SK-N-SH (cell line): ENCODE data around the gene NLGN2. TPM values are rescaled to one million over a fixed set of nuclear protein-coding genes. Genes with fewer than 3 reads are reported as not detected.
A peak's percentile ranks its signal among the peaks of the same experiment; 100 is the strongest.

ENCODE experiments used
- CTCF ChIA-PET: fragments of 300-600, 350-600 bp; formaldehyde crosslinking; extraction: SDS; loops from one replicate; lab custom pipeline; 2021; lab: Yijun Ruan, JAX
- POLR2A ChIA-PET: fragments of 350-600 bp; sonication (Branson Sonifier 250); formaldehyde crosslinking; extraction: SDS; loops from one replicate; lab custom pipeline; 2020; ENCODE audit warnings: antibody characterized with exemption, inconsistent platforms; lab: Yijun Ruan, JAX
- DNase-seq: peaks from one replicate; pipeline ENCODE4 v3.0.0; 2012
- H2AFZ ChIP-seq: fragments of 200-600 bp; sonication (generic); 2 replicates; pipeline ENCODE4 v1.8.1; 2016; ENCODE audit warnings: antibody characterized with exemption, mild to moderate bottlenecking, low read depth
- H3F3A ChIP-seq: fragments of 200-600 bp; sonication (generic); replicated peaks from 2 replicates; pipeline ENCODE3; 2016; ENCODE audit warnings: antibody characterized with exemption, mild to moderate bottlenecking; ENCODE audit not compliant: insufficient read depth
- H3K27ac ChIP-seq, 2 experiments: fragments of 200-500 bp in 1 of 2; fragments of 200-600 bp in 1 of 2; sonication (Bioruptor generic) in 1 of 2; sonication (generic), shearing (Covaris generic) in 1 of 2; 2 replicates each; pipeline versions ENCODE4 v1.5.1 to v1.6.1; 2014 to 2016; ENCODE audit warnings: low read depth in 2 of 2, inconsistent platforms in 1 of 2, low read length in 1 of 2, mild to moderate bottlenecking in 1 of 2, mixed read lengths in 1 of 2
- H3K27me3 ChIP-seq: fragments of 200-600 bp; sonication (generic), shearing (Covaris generic); 2 replicates; pipeline ENCODE4 v1.6.1; 2016; ENCODE audit warnings: mixed run types; ENCODE audit not compliant: insufficient read depth
- H3K36me3 ChIP-seq, 2 experiments: fragments of 200-500 bp in 1 of 2; fragments of 200-600 bp in 1 of 2; sonication (Bioruptor generic) in 1 of 2; sonication (generic) in 1 of 2; replicated peaks in 1 of 2; 2 replicates each; pipeline versions ENCODE3 to v1.5.1; 2014 to 2016; ENCODE audit warnings: low read length in 1 of 2, mild to moderate bottlenecking in 1 of 2; ENCODE audit not compliant: insufficient read depth in 2 of 2, control insufficient read depth in 1 of 2
- H3K4me1 ChIP-seq, 2 experiments: fragments of 200-500 bp in 1 of 2; fragments of 200-600 bp in 1 of 2; sonication (Bioruptor generic) in 1 of 2; sonication (generic), shearing (Covaris generic) in 1 of 2; 2 replicates each; pipeline versions ENCODE4 v1.5.1 to v1.6.1; 2014 to 2016; ENCODE audit warnings: low read depth in 1 of 2, low read length in 1 of 2, mixed run types in 1 of 2; ENCODE audit not compliant: insufficient read depth in 2 of 2, control insufficient read depth in 1 of 2
- H3K4me2 ChIP-seq: fragments of 200-600 bp; sonication (generic), shearing (Covaris generic); 2 replicates; pipeline ENCODE4 v1.6.1; 2017; ENCODE audit warnings: mixed run types
- H3K4me3 ChIP-seq, 2 experiments: fragments of 200-500 bp in 1 of 2; fragments of 200-600 bp in 1 of 2; sonication (Bioruptor generic) in 1 of 2; sonication (generic), shearing (Covaris generic) in 1 of 2; 2 replicates each; pipeline versions ENCODE4 v1.5.1 to v1.8.1; 2014 to 2016; ENCODE audit warnings: low read depth in 2 of 2, inconsistent platforms in 1 of 2, low read length in 1 of 2, mild to moderate bottlenecking in 1 of 2, mixed read lengths in 1 of 2, moderate library complexity in 1 of 2
- H3K79me2 ChIP-seq: fragments of 200-600 bp; sonication (generic); 2 replicates; pipeline ENCODE4 v1.8.1; 2017; ENCODE audit warnings: mild to moderate bottlenecking; ENCODE audit not compliant: insufficient read depth
- H3K9ac ChIP-seq: fragments of 200-600 bp; sonication (generic); 2 replicates; pipeline ENCODE4 v1.6.1; 2017; ENCODE audit warnings: mixed run types
- H3K9me2 ChIP-seq: fragments of 200-600 bp; sonication (generic); 2 replicates; pipeline ENCODE4 v1.6.1; 2017; ENCODE audit warnings: mixed run types
- H3K9me3 ChIP-seq: fragments of 200-600 bp; sonication (generic); 2 replicates; pipeline ENCODE4 v1.6.1; 2017; ENCODE audit warnings: mixed run types, mild to moderate bottlenecking, moderate library complexity
- H4K20me1 ChIP-seq: fragments of 200-600 bp; sonication (generic); 2 replicates; pipeline ENCODE4 v1.6.1; 2017; ENCODE audit warnings: mild to moderate bottlenecking, mixed run types; ENCODE audit not compliant: insufficient read depth
- CHD2 ChIP-seq: fragments of 150-350 bp; IDR thresholded peaks from 2 replicates; pipeline ENCODE4 v1.6.1; 2018; ENCODE audit warnings: low read length; ENCODE audit not compliant: partially characterized antibody
- EZH2phosphoT487 ChIP-seq: fragments of 200-600 bp; sonication (generic); IDR thresholded peaks from 2 replicates; pipeline ENCODE4 v1.6.1; 2017; ENCODE audit warnings: low read depth, mixed run types, mild to moderate bottlenecking, antibody characterized with exemption, moderate library complexity, borderline replicate concordance
- FOXJ3 ChIP-seq: sonication (generic); formaldehyde crosslinking; IDR thresholded peaks from 2 replicates; pipeline ENCODE4 v1.5.1; 2020; ENCODE audit warnings: mild to moderate bottlenecking, missing genetic modification reagents
- FOXM1 ChIP-seq: IDR thresholded peaks from 2 replicates; pipeline ENCODE4 v1.4.0; 2012; ENCODE audit warnings: low read depth, mild to moderate bottlenecking
- GATA2 ChIP-seq: sonication (generic); formaldehyde crosslinking; IDR thresholded peaks from 2 replicates; pipeline ENCODE4 v1.5.0; 2020; ENCODE audit warnings: mild to moderate bottlenecking, missing genetic modification reagents
- RAD21 ChIP-seq: IDR thresholded peaks from 2 replicates; pipeline ENCODE4 v1.6.1; 2012; ENCODE audit warnings: mild to moderate bottlenecking, low read length
- RFX5 ChIP-seq: IDR thresholded peaks from 2 replicates; pipeline ENCODE4 v1.6.1; 2012; ENCODE audit warnings: mild to moderate bottlenecking, improper control_type of control experiment, low read length
- TEAD4 ChIP-seq: IDR thresholded peaks from 2 replicates; pipeline ENCODE4 v1.4.0; 2012; ENCODE audit warnings: mild to moderate bottlenecking, borderline replicate concordance; ENCODE audit not compliant: insufficient read depth
- YY1 ChIP-seq: IDR thresholded peaks from 2 replicates; pipeline ENCODE4 v1.4.0; 2012; ENCODE audit warnings: low read depth, mild to moderate bottlenecking
- WGBS: methylation state at CpG from one replicate; pipeline ENCODE4 v1.1.6; 2017; ENCODE audit warnings: low lambda C conversion rate; 5-methylcytosine and 5-hydroxymethylcytosine counted together
- polyA plus RNA-seq, 3 experiments: library from polyadenylated mRNA; depleted of rRNA; stranded (reverse); fragments of >200 nt; gene quantifications; 2 replicates each; pipeline ENCODE4 v1.2.3, GENCODE V29; 2012
- TF ChIP-seq, protein P1 (sequence below): fragments of 150-350 bp; IDR thresholded peaks from 2 replicates; pipeline ENCODE4 v1.6.1; 2016; ENCODE audit warnings: mild to moderate bottlenecking, low read depth, low read length
- TF ChIP-seq, protein P2 (sequence below): IDR thresholded peaks from 2 replicates; pipeline ENCODE4 v1.6.1; 2012; ENCODE audit warnings: mild to moderate bottlenecking, low read depth, low read length, moderate library complexity
- TF ChIP-seq, protein P3 (sequence below): fragments of 200-600 bp; sonication (generic); IDR thresholded peaks from 2 replicates; pipeline ENCODE4 v1.6.1; 2017; ENCODE audit warnings: antibody characterized with exemption, mild to moderate bottlenecking, moderate library complexity
- TF ChIP-seq, protein P4 (sequence below): IDR thresholded peaks from 2 replicates; pipeline ENCODE4 v1.4.0; 2012; ENCODE audit warnings: low read depth, borderline replicate concordance

NLGN2 gene
- polyA plus RNA-seq, 1 of the 3 experiments (the other 2 are of a cell fraction) = 29.9 TPM

DNA sequence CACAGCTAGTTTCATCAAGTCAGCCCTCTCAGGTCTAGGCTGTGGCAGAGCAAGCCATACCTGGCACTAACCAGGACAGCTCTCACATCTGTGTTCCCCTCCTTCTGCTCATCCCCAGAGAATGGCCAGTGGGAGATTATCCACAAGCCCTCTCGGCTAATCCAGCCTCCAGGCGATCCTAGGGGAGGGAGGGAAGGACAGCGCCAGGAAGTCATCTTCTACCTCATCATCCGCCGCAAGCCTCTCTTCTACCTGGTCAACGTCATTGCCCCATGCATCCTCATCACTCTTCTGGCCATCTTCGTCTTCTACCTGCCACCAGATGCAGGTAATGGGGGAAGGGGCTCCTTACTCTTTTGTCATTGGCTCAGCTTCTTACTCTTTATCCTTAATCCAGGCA lies 40.8 kb downstream of the NLGN2 start:
- Histone ChIP-seq H3K9me2 (no peaks in the 10 kb centered on the region), H4K20me1 (no peaks in the 10 kb centered on the region), H3K4me1 (peaks cover 5 to 7% of the 10 kb centered on the region in 2 experiments; a peak in 2 of 4 replicates), H2AFZ (no peak overlapping the region), H3K27me3 (no peaks in the 10 kb centered on the region), H3F3A (peaks cover 9% of the 10 kb centered on the region), H3K36me3 (no peaks in the 10 kb centered on the region), H3K79me2 (no peaks in the 10 kb centered on the region), H3K4me3 (no peak overlapping the region), H3K9me3 (no peaks in the 10 kb centered on the region), H3K4me2 (no peak overlapping the region), H3K27ac (no peak overlapping the region), H3K9ac (no peak overlapping the region)
- TF ChIP-seq GATA2 (CRISPR knock-in tag) = no peak
- TF ChIP-seq, protein P1, sequence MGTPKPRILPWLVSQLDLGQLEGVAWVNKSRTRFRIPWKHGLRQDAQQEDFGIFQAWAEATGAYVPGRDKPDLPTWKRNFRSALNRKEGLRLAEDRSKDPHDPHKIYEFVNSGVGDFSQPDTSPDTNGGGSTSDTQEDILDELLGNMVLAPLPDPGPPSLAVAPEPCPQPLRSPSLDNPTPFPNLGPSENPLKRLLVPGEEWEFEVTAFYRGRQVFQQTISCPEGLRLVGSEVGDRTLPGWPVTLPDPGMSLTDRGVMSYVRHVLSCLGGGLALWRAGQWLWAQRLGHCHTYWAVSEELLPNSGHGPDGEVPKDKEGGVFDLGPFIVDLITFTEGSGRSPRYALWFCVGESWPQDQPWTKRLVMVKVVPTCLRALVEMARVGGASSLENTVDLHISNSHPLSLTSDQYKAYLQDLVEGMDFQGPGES = no peak
- TF ChIP-seq FOXM1 = no peak
- TF ChIP-seq, protein P2, sequence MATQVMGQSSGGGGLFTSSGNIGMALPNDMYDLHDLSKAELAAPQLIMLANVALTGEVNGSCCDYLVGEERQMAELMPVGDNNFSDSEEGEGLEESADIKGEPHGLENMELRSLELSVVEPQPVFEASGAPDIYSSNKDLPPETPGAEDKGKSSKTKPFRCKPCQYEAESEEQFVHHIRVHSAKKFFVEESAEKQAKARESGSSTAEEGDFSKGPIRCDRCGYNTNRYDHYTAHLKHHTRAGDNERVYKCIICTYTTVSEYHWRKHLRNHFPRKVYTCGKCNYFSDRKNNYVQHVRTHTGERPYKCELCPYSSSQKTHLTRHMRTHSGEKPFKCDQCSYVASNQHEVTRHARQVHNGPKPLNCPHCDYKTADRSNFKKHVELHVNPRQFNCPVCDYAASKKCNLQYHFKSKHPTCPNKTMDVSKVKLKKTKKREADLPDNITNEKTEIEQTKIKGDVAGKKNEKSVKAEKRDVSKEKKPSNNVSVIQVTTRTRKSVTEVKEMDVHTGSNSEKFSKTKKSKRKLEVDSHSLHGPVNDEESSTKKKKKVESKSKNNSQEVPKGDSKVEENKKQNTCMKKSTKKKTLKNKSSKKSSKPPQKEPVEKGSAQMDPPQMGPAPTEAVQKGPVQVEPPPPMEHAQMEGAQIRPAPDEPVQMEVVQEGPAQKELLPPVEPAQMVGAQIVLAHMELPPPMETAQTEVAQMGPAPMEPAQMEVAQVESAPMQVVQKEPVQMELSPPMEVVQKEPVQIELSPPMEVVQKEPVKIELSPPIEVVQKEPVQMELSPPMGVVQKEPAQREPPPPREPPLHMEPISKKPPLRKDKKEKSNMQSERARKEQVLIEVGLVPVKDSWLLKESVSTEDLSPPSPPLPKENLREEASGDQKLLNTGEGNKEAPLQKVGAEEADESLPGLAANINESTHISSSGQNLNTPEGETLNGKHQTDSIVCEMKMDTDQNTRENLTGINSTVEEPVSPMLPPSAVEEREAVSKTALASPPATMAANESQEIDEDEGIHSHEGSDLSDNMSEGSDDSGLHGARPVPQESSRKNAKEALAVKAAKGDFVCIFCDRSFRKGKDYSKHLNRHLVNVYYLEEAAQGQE = no peak
- no peak for TF ChIP-seq CHD2
- DNase-seq = no peak
- CTCF ChIA-PET = interaction anchor here (1.6 kb wide), 1 partner anchor 11 kb away, joined by 3 read pairs; no protein-coding TSS in a partner anchor
- 89% methylated on average over 7 of the region's 7 CpGs for WGBS
- POLR2A ChIA-PET = no interaction called here

DNA sequence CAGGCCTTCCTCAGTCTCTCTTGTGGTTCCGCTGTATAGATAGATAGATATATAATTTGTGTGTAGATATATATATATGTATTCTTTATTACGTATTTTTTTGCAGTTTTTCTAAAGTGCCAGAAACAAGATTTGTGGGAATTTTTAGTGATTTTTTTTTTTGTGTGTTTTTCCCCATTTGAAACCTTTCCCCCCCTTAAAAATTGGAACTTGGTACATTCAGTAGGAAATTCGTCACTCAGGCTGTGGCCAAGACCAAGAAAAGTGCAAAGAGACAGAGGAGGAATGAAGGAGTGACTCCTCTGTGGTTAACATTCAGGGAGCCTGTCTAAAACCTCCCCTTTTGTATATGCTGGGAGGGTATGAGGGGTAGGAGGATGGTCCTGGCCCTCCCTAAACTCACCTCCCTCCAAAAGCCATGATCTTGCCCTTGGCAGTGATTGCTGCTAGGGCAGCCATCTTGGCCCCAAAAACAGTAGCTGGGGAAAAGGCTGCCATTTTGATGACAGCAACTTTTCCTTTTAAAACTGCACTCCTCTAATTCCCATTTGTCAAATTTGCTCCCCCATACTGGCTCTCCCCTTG lies 52.4 kb downstream of the NLGN2 start:
- H3K79me2 ChIP-seq = peaks cover 14% of the 10 kb centered on the region; the same call in 1 of the 2 replicates
- H3K9me2 ChIP-seq = no peaks in the 10 kb centered on the region
- no peak overlapping the region for H3K9ac ChIP-seq
- peaks cover 0 to 5% of the 10 kb centered on the region in 2 experiments; a peak in 1 of 4 replicates for H3K4me1 ChIP-seq
- H3K4me2 ChIP-seq = no peak overlapping the region
- 91% methylated on average over 3 of the region's 3 CpGs for WGBS
- H3K36me3 ChIP-seq = peaks cover 0 to 24% of the 10 kb centered on the region in 2 experiments
- TF ChIP-seq YY1 (peak; percentile 51; the same call in 1 of the 2 replicates), RFX5 (no peak), FOXJ3 (CRISPR knock-in tag) (no peak), EZH2phosphoT487 (no peak), TEAD4 (no peak), RAD21 (no peak)
- TF ChIP-seq, protein P3, sequence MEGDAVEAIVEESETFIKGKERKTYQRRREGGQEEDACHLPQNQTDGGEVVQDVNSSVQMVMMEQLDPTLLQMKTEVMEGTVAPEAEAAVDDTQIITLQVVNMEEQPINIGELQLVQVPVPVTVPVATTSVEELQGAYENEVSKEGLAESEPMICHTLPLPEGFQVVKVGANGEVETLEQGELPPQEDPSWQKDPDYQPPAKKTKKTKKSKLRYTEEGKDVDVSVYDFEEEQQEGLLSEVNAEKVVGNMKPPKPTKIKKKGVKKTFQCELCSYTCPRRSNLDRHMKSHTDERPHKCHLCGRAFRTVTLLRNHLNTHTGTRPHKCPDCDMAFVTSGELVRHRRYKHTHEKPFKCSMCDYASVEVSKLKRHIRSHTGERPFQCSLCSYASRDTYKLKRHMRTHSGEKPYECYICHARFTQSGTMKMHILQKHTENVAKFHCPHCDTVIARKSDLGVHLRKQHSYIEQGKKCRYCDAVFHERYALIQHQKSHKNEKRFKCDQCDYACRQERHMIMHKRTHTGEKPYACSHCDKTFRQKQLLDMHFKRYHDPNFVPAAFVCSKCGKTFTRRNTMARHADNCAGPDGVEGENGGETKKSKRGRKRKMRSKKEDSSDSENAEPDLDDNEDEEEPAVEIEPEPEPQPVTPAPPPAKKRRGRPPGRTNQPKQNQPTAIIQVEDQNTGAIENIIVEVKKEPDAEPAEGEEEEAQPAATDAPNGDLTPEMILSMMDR = no peak
- TF ChIP-seq, protein P4, sequence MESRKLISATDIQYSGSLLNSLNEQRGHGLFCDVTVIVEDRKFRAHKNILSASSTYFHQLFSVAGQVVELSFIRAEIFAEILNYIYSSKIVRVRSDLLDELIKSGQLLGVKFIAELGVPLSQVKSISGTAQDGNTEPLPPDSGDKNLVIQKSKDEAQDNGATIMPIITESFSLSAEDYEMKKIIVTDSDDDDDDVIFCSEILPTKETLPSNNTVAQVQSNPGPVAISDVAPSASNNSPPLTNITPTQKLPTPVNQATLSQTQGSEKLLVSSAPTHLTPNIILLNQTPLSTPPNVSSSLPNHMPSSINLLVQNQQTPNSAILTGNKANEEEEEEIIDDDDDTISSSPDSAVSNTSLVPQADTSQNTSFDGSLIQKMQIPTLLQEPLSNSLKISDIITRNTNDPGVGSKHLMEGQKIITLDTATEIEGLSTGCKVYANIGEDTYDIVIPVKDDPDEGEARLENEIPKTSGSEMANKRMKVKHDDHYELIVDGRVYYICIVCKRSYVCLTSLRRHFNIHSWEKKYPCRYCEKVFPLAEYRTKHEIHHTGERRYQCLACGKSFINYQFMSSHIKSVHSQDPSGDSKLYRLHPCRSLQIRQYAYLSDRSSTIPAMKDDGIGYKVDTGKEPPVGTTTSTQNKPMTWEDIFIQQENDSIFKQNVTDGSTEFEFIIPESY = no peak
- no peaks in the 10 kb centered on the region for H3K27me3 ChIP-seq
- H3F3A ChIP-seq = peaks cover 26% of the 10 kb centered on the region
- CTCF ChIA-PET = interaction anchor here (0.6 to 1.3 kb wide), 4 partner anchors 21 to 100 kb away, joined by 3 to 4 read pairs (median 3); partner anchors contain the start of gene SLC35G6
- no peaks in the 10 kb centered on the region for H4K20me1 ChIP-seq
- DNase-seq = no peak
- POLR2A ChIA-PET = no interaction called here
- H3K9me3 ChIP-seq = no peaks in the 10 kb centered on the region
- H3K27ac ChIP-seq = no peak overlapping the region; a peak in 1 of 4 replicates
- H3K4me3 ChIP-seq = no peak overlapping the region
- no peak overlapping the region for H2AFZ ChIP-seq
